ENCODE measurements around the gene BCCIP.

- no peak for TF ChIP-seq CTCF (IDR thresholded peaks at IDR 0.05)
- TF ChIP-seq POLR2A (IDR thresholded peaks at IDR 0.05), result no peak
Measured at GRCh38 chr10:125827133-125827532, 3.8 kb downstream of the BCCIP start.

Measured in lower leg skin (tissue), 3 donors.